CD4-positive, alpha-beta T cell treated with Interferon gamma for 1 hour (primary cell): Measurements from ENCODE around the gene MCM9.

Source experiments
- DNase-seq: peaks from one replicate; pipeline ENCODE4 v3.0.0-alpha.2; 2020

Gene MCM9

GRCh38 chr6:118764766-118765165 lies 170.2 kb downstream of the MCM9 start:
- no peak for DNase-seq
